ENCODE results near the gene TRMT2A.

TRMT2A gene

GRCh38 chr22:20080776-20081654 lies 36.0 kb downstream of the TRMT2A start (continued):
- TF ChIP-seq, protein P1, sequence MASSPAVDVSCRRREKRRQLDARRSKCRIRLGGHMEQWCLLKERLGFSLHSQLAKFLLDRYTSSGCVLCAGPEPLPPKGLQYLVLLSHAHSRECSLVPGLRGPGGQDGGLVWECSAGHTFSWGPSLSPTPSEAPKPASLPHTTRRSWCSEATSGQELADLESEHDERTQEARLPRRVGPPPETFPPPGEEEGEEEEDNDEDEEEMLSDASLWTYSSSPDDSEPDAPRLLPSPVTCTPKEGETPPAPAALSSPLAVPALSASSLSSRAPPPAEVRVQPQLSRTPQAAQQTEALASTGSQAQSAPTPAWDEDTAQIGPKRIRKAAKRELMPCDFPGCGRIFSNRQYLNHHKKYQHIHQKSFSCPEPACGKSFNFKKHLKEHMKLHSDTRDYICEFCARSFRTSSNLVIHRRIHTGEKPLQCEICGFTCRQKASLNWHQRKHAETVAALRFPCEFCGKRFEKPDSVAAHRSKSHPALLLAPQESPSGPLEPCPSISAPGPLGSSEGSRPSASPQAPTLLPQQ (tag by site-specific recombination; IDR thresholded peaks at IDR 0.05): no peak; the same call in 1 of the 2 replicates
- TF ChIP-seq ZNF600 (tag by site-specific recombination; IDR thresholded peaks at IDR 0.05) (0 out of 2 replicates have a peak, but pooled peaks have one; percentile 18), ZNF324 (tag by site-specific recombination; IDR thresholded peaks at IDR 0.05) (no peak), ZFHX2 (tag by site-specific recombination; conservative IDR thresholded peaks at IDR 0.05) (no peak), ZFP37 (tag by site-specific recombination; IDR thresholded peaks at IDR 0.05) (no peak), ZFP69B (tag by site-specific recombination; IDR thresholded peaks at IDR 0.05) (peak; percentile 15; the same call in 1 of the 2 replicates), ZNF521 (tag by site-specific recombination; IDR thresholded peaks at IDR 0.05) (no peak), KLF7 (tag by site-specific recombination; IDR thresholded peaks at IDR 0.05; ENCODE audit: borderline replicate concordance) (no peak), ZNF549 (tag by site-specific recombination; IDR thresholded peaks at IDR 0.05) (no peak), ZNF19 (tag by site-specific recombination; IDR thresholded peaks at IDR 0.05; ENCODE audit: low read depth) (no peak), YY2 (tag by site-specific recombination; IDR thresholded peaks at IDR 0.05) (0 out of 2 replicates have a peak, but pooled peaks have one; percentile 26), ZNF366 (tag by site-specific recombination; conservative IDR thresholded peaks at IDR 0.05) (peak; percentile 34; the same call in 1 of the 2 replicates), ZSCAN23 (tag by site-specific recombination; IDR thresholded peaks at IDR 0.05) (no peak), ZBTB20 (tag by site-specific recombination; IDR thresholded peaks at IDR 0.05) (peak; percentile 42; the same call in 1 of the 2 replicates), ZBTB26 (tag by site-specific recombination; optimal IDR thresholded peaks at IDR 0.05) (peak; percentile 33), SP2 (tag by site-specific recombination; IDR thresholded peaks at IDR 0.05) (peak; percentile 44; the same call in 1 of the 2 replicates), REST (tag by site-specific recombination; IDR thresholded peaks at IDR 0.05) (peak; percentile 70; the same call in 1 of the 2 replicates)
- TF ChIP-seq, protein P2, sequence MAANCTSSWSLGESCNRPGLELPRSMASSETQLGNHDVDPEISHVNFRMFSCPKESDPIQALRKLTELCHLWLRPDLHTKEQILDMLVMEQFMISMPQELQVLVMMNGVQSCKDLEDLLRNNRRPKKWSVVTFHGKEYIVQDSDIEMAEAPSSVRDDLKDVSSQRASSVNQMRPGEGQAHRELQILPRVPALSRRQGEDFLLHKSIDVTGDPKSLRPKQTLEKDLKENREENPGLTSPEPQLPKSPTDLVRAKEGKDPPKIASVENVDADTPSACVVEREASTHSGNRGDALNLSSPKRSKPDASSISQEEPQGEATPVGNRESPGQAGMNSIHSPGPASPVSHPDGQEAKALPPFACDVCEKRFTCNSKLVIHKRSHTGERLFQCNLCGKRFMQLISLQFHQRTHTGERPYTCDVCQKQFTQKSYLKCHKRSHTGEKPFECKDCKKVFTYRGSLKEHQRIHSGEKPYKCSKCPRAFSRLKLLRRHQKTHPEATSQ (tag by site-specific recombination; IDR thresholded peaks at IDR 0.05): no peak
- TF ChIP-seq, protein P3, sequence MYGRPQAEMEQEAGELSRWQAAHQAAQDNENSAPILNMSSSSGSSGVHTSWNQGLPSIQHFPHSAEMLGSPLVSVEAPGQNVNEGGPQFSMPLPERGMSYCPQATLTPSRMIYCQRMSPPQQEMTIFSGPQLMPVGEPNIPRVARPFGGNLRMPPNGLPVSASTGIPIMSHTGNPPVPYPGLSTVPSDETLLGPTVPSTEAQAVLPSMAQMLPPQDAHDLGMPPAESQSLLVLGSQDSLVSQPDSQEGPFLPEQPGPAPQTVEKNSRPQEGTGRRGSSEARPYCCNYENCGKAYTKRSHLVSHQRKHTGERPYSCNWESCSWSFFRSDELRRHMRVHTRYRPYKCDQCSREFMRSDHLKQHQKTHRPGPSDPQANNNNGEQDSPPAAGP (tag by site-specific recombination; IDR thresholded peaks at IDR 0.05): peak; percentile 45
- TF ChIP-seq, protein P4, sequence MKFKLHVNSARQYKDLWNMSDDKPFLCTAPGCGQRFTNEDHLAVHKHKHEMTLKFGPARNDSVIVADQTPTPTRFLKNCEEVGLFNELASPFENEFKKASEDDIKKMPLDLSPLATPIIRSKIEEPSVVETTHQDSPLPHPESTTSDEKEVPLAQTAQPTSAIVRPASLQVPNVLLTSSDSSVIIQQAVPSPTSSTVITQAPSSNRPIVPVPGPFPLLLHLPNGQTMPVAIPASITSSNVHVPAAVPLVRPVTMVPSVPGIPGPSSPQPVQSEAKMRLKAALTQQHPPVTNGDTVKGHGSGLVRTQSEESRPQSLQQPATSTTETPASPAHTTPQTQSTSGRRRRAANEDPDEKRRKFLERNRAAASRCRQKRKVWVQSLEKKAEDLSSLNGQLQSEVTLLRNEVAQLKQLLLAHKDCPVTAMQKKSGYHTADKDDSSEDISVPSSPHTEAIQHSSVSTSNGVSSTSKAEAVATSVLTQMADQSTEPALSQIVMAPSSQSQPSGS (tag by site-specific recombination; IDR thresholded peaks at IDR 0.05; ENCODE audit: low read depth): peak; percentile 95
- TF ChIP-seq, protein P5, sequence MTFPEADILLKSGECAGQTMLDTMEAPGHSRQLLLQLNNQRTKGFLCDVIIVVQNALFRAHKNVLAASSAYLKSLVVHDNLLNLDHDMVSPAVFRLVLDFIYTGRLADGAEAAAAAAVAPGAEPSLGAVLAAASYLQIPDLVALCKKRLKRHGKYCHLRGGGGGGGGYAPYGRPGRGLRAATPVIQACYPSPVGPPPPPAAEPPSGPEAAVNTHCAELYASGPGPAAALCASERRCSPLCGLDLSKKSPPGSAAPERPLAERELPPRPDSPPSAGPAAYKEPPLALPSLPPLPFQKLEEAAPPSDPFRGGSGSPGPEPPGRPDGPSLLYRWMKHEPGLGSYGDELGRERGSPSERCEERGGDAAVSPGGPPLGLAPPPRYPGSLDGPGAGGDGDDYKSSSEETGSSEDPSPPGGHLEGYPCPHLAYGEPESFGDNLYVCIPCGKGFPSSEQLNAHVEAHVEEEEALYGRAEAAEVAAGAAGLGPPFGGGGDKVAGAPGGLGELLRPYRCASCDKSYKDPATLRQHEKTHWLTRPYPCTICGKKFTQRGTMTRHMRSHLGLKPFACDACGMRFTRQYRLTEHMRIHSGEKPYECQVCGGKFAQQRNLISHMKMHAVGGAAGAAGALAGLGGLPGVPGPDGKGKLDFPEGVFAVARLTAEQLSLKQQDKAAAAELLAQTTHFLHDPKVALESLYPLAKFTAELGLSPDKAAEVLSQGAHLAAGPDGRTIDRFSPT (tag by site-specific recombination; IDR thresholded peaks at IDR 0.05): peak; percentile 72; the same call in 1 of the 2 replicates
- TF ChIP-seq, protein P6, sequence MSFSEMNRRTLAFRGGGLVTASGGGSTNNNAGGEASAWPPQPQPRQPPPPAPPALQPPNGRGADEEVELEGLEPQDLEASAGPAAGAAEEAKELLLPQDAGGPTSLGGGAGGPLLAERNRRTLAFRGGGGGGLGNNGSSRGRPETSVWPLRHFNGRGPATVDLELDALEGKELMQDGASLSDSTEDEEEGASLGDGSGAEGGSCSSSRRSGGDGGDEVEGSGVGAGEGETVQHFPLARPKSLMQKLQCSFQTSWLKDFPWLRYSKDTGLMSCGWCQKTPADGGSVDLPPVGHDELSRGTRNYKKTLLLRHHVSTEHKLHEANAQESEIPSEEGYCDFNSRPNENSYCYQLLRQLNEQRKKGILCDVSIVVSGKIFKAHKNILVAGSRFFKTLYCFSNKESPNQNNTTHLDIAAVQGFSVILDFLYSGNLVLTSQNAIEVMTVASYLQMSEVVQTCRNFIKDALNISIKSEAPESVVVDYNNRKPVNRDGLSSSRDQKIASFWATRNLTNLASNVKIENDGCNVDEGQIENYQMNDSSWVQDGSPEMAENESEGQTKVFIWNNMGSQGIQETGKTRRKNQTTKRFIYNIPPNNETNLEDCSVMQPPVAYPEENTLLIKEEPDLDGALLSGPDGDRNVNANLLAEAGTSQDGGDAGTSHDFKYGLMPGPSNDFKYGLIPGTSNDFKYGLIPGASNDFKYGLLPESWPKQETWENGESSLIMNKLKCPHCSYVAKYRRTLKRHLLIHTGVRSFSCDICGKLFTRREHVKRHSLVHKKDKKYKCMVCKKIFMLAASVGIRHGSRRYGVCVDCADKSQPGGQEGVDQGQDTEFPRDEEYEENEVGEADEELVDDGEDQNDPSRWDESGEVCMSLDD (tag by site-specific recombination; IDR thresholded peaks at IDR 0.05): no peak

Measured in HEK293 (cell line).